Myocyte (in vitro differentiated cells): ENCODE data around the gene CLCN3. TPM values are rescaled to one million over a fixed set of nuclear protein-coding genes. Genes with fewer than 3 reads are reported as not detected.
"Not testable (repeated sequence)": the region's sequence is repeated elsewhere in the genome, so short reads cannot be mapped to it uniquely, and the experiment has no call there.

Experiments
- DNase-seq: peaks from one replicate; pipeline ENCODE4 v3.0.0-alpha.2; 2012; ENCODE audit warnings: low read depth
- total RNA-seq: library from RNA; depleted of rRNA; stranded (reverse); fragments of >200 nt; gene quantifications from 2 replicates; pipeline ENCODE4 v1.2.3, GENCODE V29; 2014

CLCN3 gene
- total RNA-seq, 1 donor from 2014 or later, result 25.1 TPM

- DNase-seq, result not testable (repeated sequence)
Observed at GRCh38 chr4:169771556-169772080, 151.2 kb downstream of the CLCN3 start.

Other genes with a start within 250 kb of the CLCN3 start
- gene NEK1, start 8.0 kb upstream of the CLCN3 start, total RNA-seq, result 11.2 and 11.8 TPM in 2 replicates
- 33.3 and 49.2 TPM in 2 replicates for gene HPF1, start 137.4 kb downstream of the CLCN3 start, total RNA-seq